K562 (cell line): ENCODE measurements around the gene FAM222A. TPM values are rescaled to one million over a fixed set of nuclear protein-coding genes. Genes with fewer than 3 reads are reported as not detected.

Experiments used
- ATAC-seq: fragments of 200-7000 bp; cut with Tn5 transposase; 3 replicates; pipeline ENCODE4 v1.9.1; 2020; ENCODE audit warnings: moderate library complexity
- BruUV-seq: library from RNA; stranded (reverse); fragments of 400-500 nt; replicated peaks from 2 replicates; lab custom pipeline; 2021; lab: Mats Ljungman, UMichigan
- CTCF ChIA-PET: fragments of 300-600 bp; formaldehyde crosslinking; extraction: SDS; loops from one replicate; lab custom pipeline; 2021; ENCODE audit warnings: low intra/inter-chr PET ratio; lab: Yijun Ruan, JAX
- POLR2A ChIA-PET: fragments of 300-600, 350-650 bp; sonication (Branson Sonifier 250); formaldehyde crosslinking; extraction: SDS; loops from one replicate; lab custom pipeline; 2021; ENCODE audit warnings: antibody characterized with exemption, inconsistent platforms; lab: Yijun Ruan, JAX
- DNase-seq, 4 experiments: peaks; one replicate each; pipeline versions ENCODE4 v3.0.0 to v3.0.0-alpha.2; 2011 to 2018; ENCODE audit warnings: low spot score in 3 of 4, mixed read lengths in 3 of 4; ENCODE audit errors: extremely low read depth in 1 of 4
- FAIRE-seq: peaks from 2 replicates; lab custom pipeline; 2011; peaks lifted over from hg19 to GRCh38; lab: Jason Lieb, UNC
- H2AFZ ChIP-seq: 2 replicates; pipeline ENCODE4 v1.6.0; 2011; ENCODE audit warnings: low read depth, low read length, control low read depth, inconsistent platforms
- H3K27ac ChIP-seq: fragments of 200-600 bp; 3 replicates; pipeline ENCODE4 v1.8.0; 2011; ENCODE audit warnings: low read depth, mild to moderate bottlenecking, control low read depth, inconsistent platforms, low read length, moderate library complexity, mixed read lengths; ENCODE audit errors: extremely low read depth
- H3K27me3 ChIP-seq, 2 experiments: fragments of 300-600 bp in 1 of 2; 2 replicates in 1 of 2; 3 replicates in 1 of 2; pipeline versions ENCODE4 v1.6.0 to v1.8.0; 2011; ENCODE audit warnings: inconsistent platforms in 2 of 2, low read length in 2 of 2, mild to moderate bottlenecking in 1 of 2, mixed read lengths in 1 of 2, moderate library complexity in 1 of 2; ENCODE audit not compliant: control insufficient read depth in 2 of 2, insufficient read depth in 2 of 2
- H3K36me3 ChIP-seq: fragments of 300-600 bp; 3 replicates; pipeline ENCODE4 v1.8.0; 2011; ENCODE audit warnings: mild to moderate bottlenecking, low read length, inconsistent platforms; ENCODE audit not compliant: control insufficient read depth, insufficient read depth
- H3K4me1 ChIP-seq, 2 experiments: fragments of 200-600 bp in 1 of 2; replicated peaks in 1 of 2; 2 replicates in 1 of 2; 3 replicates in 1 of 2; pipeline versions ENCODE4 v1.5.1 to v1.8.0; 2011; ENCODE audit warnings: inconsistent platforms in 2 of 2, low read length in 2 of 2, mild to moderate bottlenecking in 1 of 2, mixed read lengths in 1 of 2, moderate library complexity in 1 of 2; ENCODE audit not compliant: control insufficient read depth in 2 of 2, insufficient read depth in 2 of 2
- H3K4me2 ChIP-seq: 2 replicates; pipeline ENCODE4 v1.6.1; 2011; ENCODE audit warnings: low read length, control low read depth, inconsistent platforms, mixed read lengths; ENCODE audit not compliant: insufficient read depth
- H3K4me3 ChIP-seq: fragments of 200-600 bp; sonication (generic), shearing (Covaris generic); 2 replicates; pipeline ENCODE4 v1.5.1; 2016; ENCODE audit warnings: control low read depth, inconsistent platforms
- H3K79me2 ChIP-seq: fragments of 200-600 bp; 3 replicates; pipeline ENCODE4 v1.8.0; 2011; ENCODE audit warnings: low read length, inconsistent platforms; ENCODE audit not compliant: control insufficient read depth, insufficient read depth
- H3K9ac ChIP-seq, 2 experiments: 2 replicates each; pipeline versions ENCODE4 v1.6.0 to v1.6.1; 2011; ENCODE audit warnings: low read depth in 2 of 2, low read length in 2 of 2, control low read depth in 1 of 2, inconsistent platforms in 1 of 2, mild to moderate bottlenecking in 1 of 2, mixed read lengths in 1 of 2; ENCODE audit not compliant: insufficient read depth in 1 of 2
- H3K9me1 ChIP-seq: one replicate; pipeline ENCODE4 v1.6.0; 2011; ENCODE audit warnings: inconsistent platforms, mild to moderate bottlenecking, low read length, moderate library complexity; ENCODE audit not compliant: control insufficient read depth, insufficient read depth
- H3K9me3 ChIP-seq: replicated peaks from 2 replicates; pipeline ENCODE4 v1.5.1; 2011; ENCODE audit warnings: low read depth, low read length, inconsistent platforms; ENCODE audit not compliant: control insufficient read depth, insufficient read depth
- H4K20me1 ChIP-seq: replicated peaks from 2 replicates; pipeline ENCODE4 v1.6.1; 2011; ENCODE audit warnings: low read length, inconsistent platforms, mixed read lengths; ENCODE audit not compliant: control insufficient read depth, insufficient read depth
- ADNP ChIP-seq: fragments of 200-800 bp; sonication (Bioruptor generic); IDR thresholded peaks from 2 replicates; pipeline ENCODE4 v1.6.1; 2016; ENCODE audit warnings: missing genetic modification characterization, missing compliant biosample characterization
- ARID3B ChIP-seq: fragments of 250-450 bp; sonication (Bioruptor Pico); IDR thresholded peaks from 2 replicates; pipeline ENCODE4 v1.4.0; 2020; ENCODE audit warnings: borderline replicate concordance
- ARNT ChIP-seq, 2 experiments: fragments of 450-650 bp; IDR thresholded peaks; 2 replicates each; pipeline ENCODE4 v1.6.1; 2016; ENCODE audit warnings: mild to moderate bottlenecking in 1 of 2
- BCOR ChIP-seq: fragments of 450-650 bp; IDR thresholded peaks from 2 replicates; pipeline ENCODE4 v1.6.1; 2016
- BRD9 ChIP-seq: fragments of 450-650 bp; IDR thresholded peaks from 2 replicates; pipeline ENCODE4 v1.6.1; 2018; ENCODE audit warnings: low read depth; ENCODE audit not compliant: partially characterized antibody
- CXXC5 ChIP-seq: fragments of 250-450 bp; sonication (Bioruptor Pico); IDR thresholded peaks from 2 replicates; pipeline ENCODE4 v1.8.0; 2022; ENCODE audit warnings: inconsistent platforms, mild to moderate bottlenecking, moderate library complexity
- KDM1A ChIP-seq, 2 experiments: fragments of 450-650 bp; IDR thresholded peaks; 2 replicates each; pipeline ENCODE4 v1.6.1; 2016; ENCODE audit warnings: mild to moderate bottlenecking in 2 of 2
- MTA2 ChIP-seq: fragments of 450-650 bp; IDR thresholded peaks from 2 replicates; pipeline ENCODE4 v1.6.1; 2016; ENCODE audit warnings: low read depth
- RBM25 ChIP-seq: fragments of 200-400 bp; formaldehyde crosslinking; IDR thresholded peaks from 2 replicates; pipeline ENCODE4 v1.6.1; 2018; ENCODE audit warnings: low read length, low read depth, moderate library complexity; ENCODE audit not compliant: severe bottlenecking
- SMARCA5 ChIP-seq: fragments of 450-650 bp; IDR thresholded peaks from 2 replicates; pipeline ENCODE4 v1.6.1; 2016
- TRIM24 ChIP-seq, 2 experiments: fragments of 450-650 bp; IDR thresholded peaks; 2 replicates each; pipeline ENCODE4 v1.6.1; 2016
- ZFP36 ChIP-seq: fragments of 150-350 bp; IDR thresholded peaks from 2 replicates; pipeline ENCODE4 v1.6.1; 2018; ENCODE audit warnings: low read length, low read depth; ENCODE audit not compliant: partially characterized antibody
- ZNF511 ChIP-seq: sonication (generic); formaldehyde crosslinking; IDR thresholded peaks from 2 replicates; pipeline ENCODE4 v1.8.0; 2022; ENCODE audit warnings: mild to moderate bottlenecking, missing genetic modification reagents
- WGBS: fragments of 100-300 bp; shearing (Covaris generic); methylation state at CpG from one replicate; pipeline ENCODE4 v1.1.6; 2016; ENCODE audit warnings: low coverage, mixed read lengths; ENCODE audit not compliant: insufficient coverage; ENCODE audit errors: missing lambda C conversion rate; 5-methylcytosine and 5-hydroxymethylcytosine counted together
- in situ Hi-C: fragments of 300-500 bp; cut with MboI; formaldehyde crosslinking; loops from 4 replicates; pipeline ENCODE4 v1.15.0; 2018; ENCODE audit warnings: inconsistent platforms, mixed read lengths
- intact Hi-C: fragments of 100-400 bp; cut with micrococcal nuclease; formaldehyde crosslinking; loops from 2 replicates; pipeline ENCODE4 v1.14.2; 2022
- polyA plus RNA-seq, 8 experiments: library from polyadenylated mRNA; depleted of rRNA in 4 of 8; stranded (reverse) in 5 of 8; unstranded in 3 of 8; fragments of >200 nt; fragmentation: Nextera tagmentation in 2 of 8; fragmentation: Illumina TruSeq in 1 of 8; extraction: Ambion mirVana in 2 of 8; extraction: Trizol in 1 of 8; gene quantifications; 2 replicates each; pipeline versions ENCODE4 v1.2.1 to v1.2.3, GENCODE V29; 2011 to 2014; ENCODE audit warnings: inconsistent platforms in 1 of 8, missing spikeins in 1 of 8
- total RNA-seq, 7 experiments: library from RNA; depleted of rRNA in 6 of 7; stranded (reverse); fragments of >200 nt in 6 of 7; fragmentation: Illumina TruSeq in 2 of 7; extraction: Trizol in 2 of 7; gene quantifications; 2 replicates each; pipeline versions ENCODE4 v1.2.1 to v1.2.3, GENCODE V29; 2011 to 2021; ENCODE audit warnings: low replicate concordance in 1 of 7

The FAM222A gene
- total and polyA plus RNA-seq, 9 of the 15 experiments (the other 6 are each of a cell fraction or from before 2014, with no cell fraction given), result 0.03 to 0.36 (median 0.12) TPM; not detected in 1

GRCh38 chr12:109706398-109706746 lies 7.3 kb upstream of the FAM222A start:
- Histone ChIP-seq H3K79me2 (no peaks in the 10 kb centered on the region), H2AFZ (no peak overlapping the region), H3K9me3 (no peaks in the 10 kb centered on the region), H3K4me3 (no peak overlapping the region), H3K4me2 (no peak overlapping the region), H3K27me3 (peaks cover 0 to 6% of the 10 kb centered on the region in 2 experiments; a peak in 1 of 5 replicates), H3K27ac (no peak overlapping the region), H4K20me1 (peaks cover 8% of the 10 kb centered on the region), H3K9me1 (peaks cover 2% of the 10 kb centered on the region), H3K9ac (no peak overlapping the region), H3K36me3 (no peaks in the 10 kb centered on the region), H3K4me1 (peaks cover 3 to 4% of the 10 kb centered on the region in 2 experiments; a peak in 3 of 5 replicates)
- BruUV-seq, result no TSS peak
- DNase-seq (no peak), FAIRE-seq (no peak), ATAC-seq (no peak)
- ChIA-PET CTCF (no interaction called here), POLR2A (no interaction called here)
- intact Hi-C loops, result no loop called here
- 0% methylated on average over 2 of the region's 2 CpGs for WGBS
- in situ Hi-C loops, result no loop called here
- TF ChIP-seq TRIM24 (IDR thresholded peaks at IDR 0.05) (no peak), MTA2 (no peak), KDM1A (IDR thresholded peaks at IDR 0.05) (peak; percentile 40 to 69), BRD9 (peak; percentile 68), ZNF511 (CRISPR knock-in tag) (no peak), ADNP (tag) (peak; percentile 81), BCOR (peak; percentile 94), ARID3B (CRISPR knock-in tag) (no peak), ZFP36 (peak; percentile 76), SMARCA5 (peak; percentile 83), RBM25 (peak; percentile 98), ARNT (IDR thresholded peaks at IDR 0.05) (no peak), CXXC5 (CRISPR knock-in tag) (no peak)
